ENCODE data around the gene IL17D. TPM values are rescaled to one million over a fixed set of nuclear protein-coding genes. Genes with fewer than 3 reads are reported as not detected.

IL17D gene
- total RNA-seq, 1 experiment from 2014 or later, result 4.3 TPM

DNA sequence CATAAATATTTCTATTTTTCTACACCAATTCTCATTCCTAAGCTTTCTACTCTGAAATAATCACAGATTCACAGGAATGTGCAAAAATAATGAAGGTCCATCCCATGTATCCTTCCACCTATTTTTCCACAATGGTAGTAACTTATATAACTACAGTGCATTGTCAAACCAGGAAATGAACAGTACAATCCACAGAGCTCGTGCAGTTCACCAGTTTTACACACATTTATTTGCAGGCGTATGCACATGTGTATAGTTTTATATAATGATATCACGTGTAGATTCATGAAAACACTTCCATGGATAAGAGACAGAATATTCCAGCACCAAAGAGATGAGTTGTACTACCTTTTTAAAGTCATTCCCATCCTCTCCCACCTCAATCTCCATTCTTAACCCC is 57.4 kb downstream of the IL17D start:
- no peak for DNase-seq (ENCODE audit: low read depth in 1 of 2, low spot score in 2 of 2)
- H3K9me3 ChIP-seq (replicated peaks), result no peaks in the 10 kb centered on the region
- no peaks in the 10 kb centered on the region for H3K27me3 ChIP-seq (replicated peaks)
- H3K27ac ChIP-seq, result no peak overlapping the region
- no peak overlapping the region for H3K4me3 ChIP-seq
- H3K36me3 ChIP-seq, result no peaks in the 10 kb centered on the region
- H3K4me1 ChIP-seq (replicated peaks), result no peaks in the 10 kb centered on the region

DNA sequence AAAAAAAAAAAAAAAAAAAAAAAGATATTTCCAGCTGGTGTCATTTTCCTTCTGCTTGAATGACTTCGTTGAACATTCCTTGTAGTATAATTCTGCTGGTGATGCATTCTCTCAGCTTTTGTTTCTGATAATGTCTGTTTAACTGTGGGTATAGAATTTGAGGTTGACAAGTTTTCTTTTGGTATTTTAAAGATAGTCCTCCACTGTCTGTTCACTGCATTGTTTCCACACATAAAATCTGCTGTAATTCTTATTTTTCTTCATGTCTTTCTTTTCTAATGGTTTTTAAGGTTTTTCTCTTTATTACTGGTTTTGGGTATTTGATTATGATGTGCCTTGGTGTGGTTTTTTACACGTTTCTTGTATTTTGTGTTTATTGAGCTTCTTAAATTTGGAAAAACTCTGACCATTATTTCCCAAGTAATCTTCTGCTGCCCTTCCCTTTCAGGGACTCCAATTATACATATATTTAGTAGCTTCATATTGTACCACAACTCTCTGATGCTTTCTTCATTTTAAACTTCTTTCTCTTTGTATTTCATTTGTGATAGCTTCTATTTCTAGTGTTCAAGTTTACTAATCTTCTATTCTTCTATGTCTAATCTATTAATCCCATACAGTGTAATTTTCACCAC is 63.9 kb downstream of the IL17D start:
- no peak for DNase-seq (ENCODE audit: low read depth in 1 of 2, low spot score in 2 of 2)
- H3K36me3 ChIP-seq, result 0 out of 2 replicates have a peak, but pooled peaks cover 6% of the 10 kb centered on the region
- H3K27ac ChIP-seq, result no peak overlapping the region
- H3K4me1 ChIP-seq (replicated peaks), result peaks cover 1% of the 10 kb centered on the region; the same call in 1 of the 2 replicates
- no peak overlapping the region for H3K4me3 ChIP-seq
- no peaks in the 10 kb centered on the region for H3K27me3 ChIP-seq (replicated peaks)
- H3K9me3 ChIP-seq (replicated peaks), result no peaks in the 10 kb centered on the region

DNA sequence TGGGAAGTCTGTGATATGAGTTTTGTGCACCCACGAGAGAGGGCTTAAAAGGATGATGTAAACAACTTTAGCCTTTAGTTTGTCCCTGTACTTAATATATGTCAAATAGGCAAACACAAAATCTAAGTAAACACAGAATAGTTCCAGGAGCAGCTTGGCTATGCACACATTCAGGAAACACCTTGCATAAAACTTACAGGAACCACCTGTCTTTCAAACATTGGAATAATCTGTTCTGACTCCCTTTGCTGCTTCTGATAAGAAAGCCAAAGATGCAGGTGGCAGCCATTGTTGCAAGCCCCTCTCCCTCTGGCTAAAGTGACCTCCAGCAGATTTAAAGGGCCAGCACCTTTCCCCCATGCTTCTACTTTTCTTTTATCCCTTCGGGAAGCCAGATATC is 65.6 kb downstream of the IL17D start:
- H3K27me3 ChIP-seq (replicated peaks), result no peaks in the 10 kb centered on the region
- H3K27ac ChIP-seq, result no peak overlapping the region
- H3K4me3 ChIP-seq, result no peak overlapping the region
- no peaks in the 10 kb centered on the region for H3K9me3 ChIP-seq (replicated peaks)
- H3K4me1 ChIP-seq (replicated peaks), result peaks cover 17% of the 10 kb centered on the region
- DNase-seq (ENCODE audit: low read depth in 1 of 2, low spot score in 2 of 2), result no peak
- H3K36me3 ChIP-seq, result 0 out of 2 replicates have a peak, but pooled peaks cover 6% of the 10 kb centered on the region

GRCh38 chr13:20769834-20770233 is 66.3 kb downstream of the IL17D start:
- Histone ChIP-seq H3K4me1 (replicated peaks) (peaks cover 18% of the 10 kb centered on the region), H3K27ac (no peak overlapping the region), H3K9me3 (replicated peaks) (no peaks in the 10 kb centered on the region), H3K27me3 (replicated peaks) (no peaks in the 10 kb centered on the region), H3K36me3 (0 out of 2 replicates have a peak, but pooled peaks cover 6% of the 10 kb centered on the region), H3K4me3 (no peak overlapping the region)
- no peak for DNase-seq (ENCODE audit: low read depth in 1 of 2, low spot score in 2 of 2)

Other genes starting within 250 kb of the IL17D start
- gene CRYL1, start 177.8 kb upstream of the IL17D start, total RNA-seq (2014; rRNA removed; shearing (Covaris generic)), result 7.1 and 13.2 TPM in 2 replicates
- gene IFT88, start 136.5 kb upstream of the IL17D start, total RNA-seq (2014; rRNA removed; shearing (Covaris generic)), result 7.5 and 9.2 TPM in 2 replicates
- 1.7 and 10.6 TPM in 2 replicates for gene EEF1AKMT1, start 70.3 kb downstream of the IL17D start, total RNA-seq (2014; rRNA removed; shearing (Covaris generic))
- 11.5 and 20.1 TPM in 2 replicates for gene XPO4, start 199.0 kb downstream of the IL17D start, total RNA-seq (2014; rRNA removed; shearing (Covaris generic))

Data from SJSA1 (cell line).